Loucy (cell line): ENCODE data around the gene LIN7B.
"Not testable (repeated sequence)": the region's sequence is repeated elsewhere in the genome, so short reads cannot be mapped to it uniquely, and the experiment has no call there.

Experiments used
- H2AFZ ChIP-seq: fragments of 200-600 bp; sonication (generic); 2 replicates; pipeline ENCODE4 v1.6.0; 2016; ENCODE audit warnings: antibody characterized with exemption, mild to moderate bottlenecking, low read length, moderate library complexity
- H3F3A ChIP-seq: fragments of 200-600 bp; 2 replicates; pipeline ENCODE4 v1.6.0; 2016; ENCODE audit warnings: antibody characterized with exemption, low read depth, mild to moderate bottlenecking
- H3K27me3 ChIP-seq: fragments of 200-600 bp; sonication (generic); 2 replicates; pipeline ENCODE4 v1.6.1; 2014; ENCODE audit warnings: low read length, mild to moderate bottlenecking; ENCODE audit not compliant: insufficient read depth, poor library complexity, severe bottlenecking
- H3K36me3 ChIP-seq: fragments of 200-600 bp; sonication (generic); 2 replicates; pipeline ENCODE4 v1.6.1; 2016; ENCODE audit warnings: low read length; ENCODE audit not compliant: insufficient read depth
- H3K4me1 ChIP-seq: fragments of 200-600 bp; sonication (generic); 2 replicates; pipeline ENCODE4 v1.5.1; 2014; ENCODE audit warnings: low read length, mild to moderate bottlenecking; ENCODE audit not compliant: insufficient read depth, poor library complexity, severe bottlenecking
- H3K4me2 ChIP-seq: fragments of 200-600 bp; sonication (generic); 2 replicates; pipeline ENCODE4 v1.6.0; 2014; ENCODE audit warnings: antibody characterized with exemption, low read length, low read depth, mild to moderate bottlenecking; ENCODE audit not compliant: poor library complexity, severe bottlenecking
- H3K4me3 ChIP-seq: fragments of 200-600 bp; sonication (generic); 2 replicates; pipeline ENCODE4 v1.5.1; 2014; ENCODE audit warnings: low read length, mild to moderate bottlenecking, mixed read lengths; ENCODE audit not compliant: poor library complexity, severe bottlenecking
- H3K79me2 ChIP-seq: fragments of 200-600 bp; sonication (generic); 2 replicates; pipeline ENCODE4 v1.6.1; 2014; ENCODE audit warnings: low read length; ENCODE audit not compliant: insufficient read depth
- H3K9ac ChIP-seq: fragments of 200-600 bp; sonication (generic); 2 replicates; pipeline ENCODE4 v1.6.0; 2014; ENCODE audit warnings: mild to moderate bottlenecking, low read depth, low read length, moderate library complexity; ENCODE audit not compliant: poor library complexity, severe bottlenecking
- H3K9me2 ChIP-seq: fragments of 200-600 bp; sonication (generic); replicated peaks from 2 replicates; pipeline ENCODE4 v1.6.1; 2016; ENCODE audit warnings: low read depth, low read length, mixed read lengths
- H3K9me3 ChIP-seq: fragments of 200-600 bp; sonication (generic); 2 replicates; pipeline ENCODE4 v1.6.1; 2014; ENCODE audit warnings: mild to moderate bottlenecking, antibody characterized with exemption, low read length, low read depth; ENCODE audit not compliant: insufficient read depth
- H4K20me1 ChIP-seq: fragments of 200-600 bp; sonication (generic); 2 replicates; pipeline ENCODE4 v1.6.0; 2014; ENCODE audit warnings: antibody characterized with exemption, low read length, mild to moderate bottlenecking; ENCODE audit not compliant: insufficient read depth, poor library complexity, severe bottlenecking
- CTCF ChIP-seq: fragments of 200-600 bp; sonication (generic); conservative IDR thresholded peaks from 2 replicates; pipeline ENCODE4 v1.5.1; 2014; ENCODE audit warnings: mild to moderate bottlenecking, antibody characterized with exemption, low read length
- EZH2phosphoT487 ChIP-seq: fragments of 200-600 bp; IDR thresholded peaks from 2 replicates; pipeline ENCODE4 v1.6.1; 2018; ENCODE audit warnings: antibody characterized with exemption, mild to moderate bottlenecking, moderate library complexity, borderline replicate concordance

Gene LIN7B

GRCh38 chr19:49141352-49141751 lies 27.2 kb downstream of the LIN7B start:
- no peak overlapping the region for H3K4me3 ChIP-seq
- no peak overlapping the region for H3K4me2 ChIP-seq
- no peak overlapping the region for H3K9ac ChIP-seq
- no peaks in the 10 kb centered on the region for H3K27me3 ChIP-seq
- no peaks in the 10 kb centered on the region for H3K9me2 ChIP-seq
- TF ChIP-seq CTCF: no peak
- TF ChIP-seq EZH2phosphoT487: no peak
- no peak overlapping the region for H2AFZ ChIP-seq
- no peaks in the 10 kb centered on the region for H3K9me3 ChIP-seq
- H4K20me1 ChIP-seq: no peaks in the 10 kb centered on the region
- H3K4me1 ChIP-seq: peaks cover 9% of the 10 kb centered on the region
- no peaks in the 10 kb centered on the region for H3F3A ChIP-seq
- no peaks in the 10 kb centered on the region for H3K36me3 ChIP-seq
- H3K79me2 ChIP-seq: no peaks in the 10 kb centered on the region

GRCh38 chr19:49142866-49143335 lies 28.7 kb downstream of the LIN7B start:
- H2AFZ ChIP-seq: peak overlapping the region; percentile 86
- peak overlapping the region; percentile 77 for H3K4me3 ChIP-seq
- no peaks in the 10 kb centered on the region for H3K36me3 ChIP-seq
- H4K20me1 ChIP-seq: no peaks in the 10 kb centered on the region
- TF ChIP-seq CTCF (no peak), EZH2phosphoT487 (no peak)
- peak overlapping the region; percentile 53 for H3K9ac ChIP-seq
- H3F3A ChIP-seq: no peaks in the 10 kb centered on the region
- H3K4me2 ChIP-seq: peak overlapping the region; percentile 75
- H3K4me1 ChIP-seq: peaks cover 9% of the 10 kb centered on the region
- no peaks in the 10 kb centered on the region for H3K9me2 ChIP-seq
- H3K79me2 ChIP-seq: no peaks in the 10 kb centered on the region
- H3K9me3 ChIP-seq: no peaks in the 10 kb centered on the region
- no peaks in the 10 kb centered on the region for H3K27me3 ChIP-seq

GRCh38 chr19:49145573-49146407 lies 31.6 kb downstream of the LIN7B start:
- Histone ChIP-seq H3K4me1 (peaks cover 18% of the 10 kb centered on the region), H3K9me2 (no peaks in the 10 kb centered on the region), H3K9me3 (no peaks in the 10 kb centered on the region), H2AFZ (peak overlapping the region; percentile 81), H4K20me1 (no peaks in the 10 kb centered on the region), H3K4me3 (peak overlapping the region; percentile 68), H3K79me2 (no peaks in the 10 kb centered on the region), H3K9ac (peak overlapping the region; percentile 49), H3F3A (no peaks in the 10 kb centered on the region), H3K36me3 (no peaks in the 10 kb centered on the region), H3K27me3 (no peaks in the 10 kb centered on the region), H3K4me2 (peak overlapping the region; percentile 70)
- TF ChIP-seq EZH2phosphoT487 (no peak), CTCF (peak; percentile 96)

GRCh38 chr19:49146408-49146770 lies 32.2 kb downstream of the LIN7B start:
- H3K4me1 ChIP-seq: peaks cover 18% of the 10 kb centered on the region
- H3K9me3 ChIP-seq, H4K20me1 ChIP-seq, H3F3A ChIP-seq, H3K9me2 ChIP-seq, H3K27me3 ChIP-seq, H3K79me2 ChIP-seq, H3K36me3 ChIP-seq: not testable (repeated sequence)
- H3K4me2 ChIP-seq: peak overlapping the region; percentile 70
- H3K9ac ChIP-seq: peak overlapping the region; percentile 49
- peak overlapping the region; percentile 68 for H3K4me3 ChIP-seq
- peak overlapping the region; percentile 81 for H2AFZ ChIP-seq
